Panc1 (cell line): ENCODE data around the gene MAST4. TPM values are rescaled to one million over a fixed set of nuclear protein-coding genes. Genes with fewer than 3 reads are reported as not detected.

Experiments
- ATAC-seq: fragments of 200-7000 bp; cut with Tn5 transposase; 2 replicates; pipeline ENCODE4 v1.9.1; 2020; ENCODE audit warnings: mild to moderate bottlenecking, moderate library complexity
- BruUV-seq: library from RNA; stranded (reverse); fragments of 400-500 nt; replicated peaks from 2 replicates; lab custom pipeline; 2021; lab: Mats Ljungman, UMichigan
- CTCF ChIA-PET: fragments of 300-600 bp; sonication (Branson Sonifier 250); formaldehyde crosslinking; loops from one replicate; lab custom pipeline; 2022; ENCODE audit warnings: antibody characterized with exemption; lab: Charles Lee
- POLR2A ChIA-PET: fragments of 300-600 bp; sonication (Branson Sonifier 250); formaldehyde crosslinking; loops from one replicate; lab custom pipeline; 2022; ENCODE audit warnings: antibody characterized with exemption; lab: Charles Lee
- DNase-seq: peaks from one replicate; pipeline ENCODE4 v3.0.0-alpha.2; 2010; ENCODE audit warnings: low read depth, low spot score
- H3K27ac ChIP-seq: 2 replicates; pipeline ENCODE4 v1.5.1; 2011; ENCODE audit warnings: mild to moderate bottlenecking, low read length, inconsistent platforms
- H3K27me3 ChIP-seq: fragments of 200-500 bp; sonication (Bioruptor generic); 2 replicates; pipeline ENCODE4 v1.6.0; 2014; ENCODE audit warnings: low read length, inconsistent platforms; ENCODE audit not compliant: control insufficient read depth, insufficient read depth
- H3K36me3 ChIP-seq: fragments of 200-500 bp; sonication (Bioruptor generic); 2 replicates; pipeline ENCODE4 v1.5.1; 2014; ENCODE audit warnings: inconsistent platforms, mild to moderate bottlenecking, low read length, moderate library complexity; ENCODE audit not compliant: control insufficient read depth, insufficient read depth
- H3K4me1 ChIP-seq: 2 replicates; pipeline ENCODE4 v1.5.1; 2011; ENCODE audit warnings: inconsistent platforms, mild to moderate bottlenecking, low read length, moderate library complexity; ENCODE audit not compliant: control insufficient read depth, insufficient read depth
- H3K4me3 ChIP-seq, 2 experiments: 2 replicates each; pipeline ENCODE4 v1.5.1; 2011 to 2012; ENCODE audit warnings: low read depth in 2 of 2, low read length in 2 of 2, mild to moderate bottlenecking in 2 of 2, inconsistent platforms in 1 of 2, moderate library complexity in 1 of 2
- H3K9me3 ChIP-seq: fragments of 200-500 bp; sonication (Bioruptor generic); 2 replicates; pipeline ENCODE4 v1.5.1; 2014; ENCODE audit warnings: low read depth, mild to moderate bottlenecking, inconsistent platforms, low read length, moderate library complexity; ENCODE audit not compliant: control insufficient read depth, insufficient read depth
- CTCF ChIP-seq: fragments of 450-650 bp; IDR thresholded peaks from 2 replicates; pipeline ENCODE4 v1.5.1; 2017; ENCODE audit warnings: mild to moderate bottlenecking
- POLR2AphosphoS5 ChIP-seq: IDR thresholded peaks from 2 replicates; pipeline ENCODE4 v1.6.1; 2012; ENCODE audit warnings: mild to moderate bottlenecking, low read depth, low read length, moderate library complexity
- SIN3A ChIP-seq: IDR thresholded peaks from 2 replicates; pipeline ENCODE4 v1.6.1; 2012; ENCODE audit warnings: low read depth, mild to moderate bottlenecking, low read length, moderate library complexity, borderline replicate concordance; ENCODE audit not compliant: insufficient read depth
- TCF7L2 ChIP-seq: IDR thresholded peaks from 2 replicates; pipeline ENCODE4 v1.6.1; 2011; ENCODE audit warnings: mild to moderate bottlenecking, low read depth, low read length, inconsistent platforms
- in situ Hi-C: cut with HindIII; loops from 2 replicates; pipeline ENCODE4 v1.10.0; 2016; ENCODE audit warnings: low sequenced_read_pairs, low pct_unique_long_range_greater_than_20kb
- intact Hi-C: fragments of 100-400 bp; cut with micrococcal nuclease; formaldehyde crosslinking; loops from one replicate; pipeline ENCODE4 v1.10.0; 2022; ENCODE audit not compliant: unreplicated experiment
- total RNA-seq: library from RNA; stranded (reverse); gene quantifications from one replicate; pipeline ENCODE4 v1.2.1, GENCODE V29; 2021; ENCODE audit not compliant: unreplicated experiment
- TF ChIP-seq, protein P1 (sequence below), 2 experiments: IDR thresholded peaks; 2 replicates each; pipeline ENCODE4 v1.6.1; 2011 to 2012; ENCODE audit warnings: low read depth in 2 of 2, control low read depth in 1 of 2, low read length in 1 of 2, mild to moderate bottlenecking in 1 of 2, moderate library complexity in 1 of 2; ENCODE audit not compliant: insufficient read depth in 1 of 2

MAST4 gene
- total RNA-seq, 1 experiment from 2014 or later: 1.8 TPM

DNA sequence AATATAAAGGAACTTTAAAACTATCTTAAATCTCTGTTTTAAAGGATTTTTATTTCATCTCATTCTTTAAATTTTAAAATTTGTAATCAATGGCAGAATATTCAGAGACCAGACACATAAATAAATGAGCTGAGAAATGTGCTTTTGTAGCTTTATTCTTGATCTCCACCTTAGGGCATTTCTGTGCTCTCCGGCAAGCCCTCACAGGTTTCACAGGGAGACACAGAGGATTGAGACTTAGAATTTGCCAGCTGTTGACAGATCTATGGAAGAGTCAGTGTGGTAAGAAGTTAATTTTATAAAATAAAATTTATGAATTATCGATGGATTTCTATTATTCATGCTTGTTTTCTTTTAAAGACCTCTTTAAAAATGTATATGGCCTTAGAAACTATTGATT is 393.6 kb downstream of the MAST4 start:
- TF ChIP-seq CTCF: no peak
- TF ChIP-seq TCF7L2: no peak
- TF ChIP-seq SIN3A: no peak
- TF ChIP-seq, protein P1, sequence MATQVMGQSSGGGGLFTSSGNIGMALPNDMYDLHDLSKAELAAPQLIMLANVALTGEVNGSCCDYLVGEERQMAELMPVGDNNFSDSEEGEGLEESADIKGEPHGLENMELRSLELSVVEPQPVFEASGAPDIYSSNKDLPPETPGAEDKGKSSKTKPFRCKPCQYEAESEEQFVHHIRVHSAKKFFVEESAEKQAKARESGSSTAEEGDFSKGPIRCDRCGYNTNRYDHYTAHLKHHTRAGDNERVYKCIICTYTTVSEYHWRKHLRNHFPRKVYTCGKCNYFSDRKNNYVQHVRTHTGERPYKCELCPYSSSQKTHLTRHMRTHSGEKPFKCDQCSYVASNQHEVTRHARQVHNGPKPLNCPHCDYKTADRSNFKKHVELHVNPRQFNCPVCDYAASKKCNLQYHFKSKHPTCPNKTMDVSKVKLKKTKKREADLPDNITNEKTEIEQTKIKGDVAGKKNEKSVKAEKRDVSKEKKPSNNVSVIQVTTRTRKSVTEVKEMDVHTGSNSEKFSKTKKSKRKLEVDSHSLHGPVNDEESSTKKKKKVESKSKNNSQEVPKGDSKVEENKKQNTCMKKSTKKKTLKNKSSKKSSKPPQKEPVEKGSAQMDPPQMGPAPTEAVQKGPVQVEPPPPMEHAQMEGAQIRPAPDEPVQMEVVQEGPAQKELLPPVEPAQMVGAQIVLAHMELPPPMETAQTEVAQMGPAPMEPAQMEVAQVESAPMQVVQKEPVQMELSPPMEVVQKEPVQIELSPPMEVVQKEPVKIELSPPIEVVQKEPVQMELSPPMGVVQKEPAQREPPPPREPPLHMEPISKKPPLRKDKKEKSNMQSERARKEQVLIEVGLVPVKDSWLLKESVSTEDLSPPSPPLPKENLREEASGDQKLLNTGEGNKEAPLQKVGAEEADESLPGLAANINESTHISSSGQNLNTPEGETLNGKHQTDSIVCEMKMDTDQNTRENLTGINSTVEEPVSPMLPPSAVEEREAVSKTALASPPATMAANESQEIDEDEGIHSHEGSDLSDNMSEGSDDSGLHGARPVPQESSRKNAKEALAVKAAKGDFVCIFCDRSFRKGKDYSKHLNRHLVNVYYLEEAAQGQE (IDR thresholded peaks at IDR 0.05; ENCODE audit: insufficient read depth in 1 of 2, low read depth in 2 of 2, low read length in 1 of 2): no peak
- no peak for TF ChIP-seq POLR2AphosphoS5
- in situ Hi-C loops (no loop called here), intact Hi-C loops (loop anchor here (5.0 kb wide), 1 partner anchor 218 kb away; no protein-coding TSS in a partner anchor)
- POLR2A ChIA-PET: no interaction called here
- Histone ChIP-seq H3K27me3 (no peaks in the 10 kb centered on the region), H3K9me3 (no peaks in the 10 kb centered on the region), H3K4me1 (no peaks in the 10 kb centered on the region), H3K36me3 (no peaks in the 10 kb centered on the region), H3K4me3 (no peak overlapping the region), H3K27ac (no peak overlapping the region)
- BruUV-seq: no TSS peak
- DNase-seq (no peak), ATAC-seq (no peak)
- CTCF ChIA-PET: interaction anchor here (1.0 kb wide), 1 partner anchor 160 kb away, joined by 3 read pairs; no protein-coding TSS in a partner anchor

- no peaks in the 10 kb centered on the region for H3K9me3 ChIP-seq
- H3K27ac ChIP-seq: no peak overlapping the region
- no peaks in the 10 kb centered on the region for H3K4me1 ChIP-seq
- in situ Hi-C loops: no loop called here
- ChIA-PET POLR2A (no interaction called here), CTCF (no interaction called here)
- no peak overlapping the region for H3K4me3 ChIP-seq
- H3K27me3 ChIP-seq: no peaks in the 10 kb centered on the region
- DNase-seq: no peak
- ATAC-seq: no peak
- TF ChIP-seq POLR2AphosphoS5 (no peak), CTCF (no peak), SIN3A (no peak), TCF7L2 (no peak)
- TF ChIP-seq, protein P1 (IDR thresholded peaks at IDR 0.05; ENCODE audit: insufficient read depth in 1 of 2, low read depth in 2 of 2, low read length in 1 of 2): no peak
- H3K36me3 ChIP-seq: no peaks in the 10 kb centered on the region
- BruUV-seq: no TSS peak
- intact Hi-C loops: no loop called here
Measured at GRCh38 chr5:66991746-66992145, 395.6 kb downstream of the MAST4 start.
